ELF-1 (cell line): Measurements from ENCODE around the gene ANKIB1.
A peak's percentile ranks its signal among the peaks of the same experiment; 100 is the strongest.

Source experiments
- DNase-seq: peaks from one replicate; pipeline ENCODE4 v3.0.0-alpha.2; 2016; ENCODE audit warnings: low read depth, low spot score

Gene ANKIB1

GRCh38 chr7:92266415-92267241, 20.9 kb downstream of the ANKIB1 start:
- no peak for DNase-seq

DNA sequence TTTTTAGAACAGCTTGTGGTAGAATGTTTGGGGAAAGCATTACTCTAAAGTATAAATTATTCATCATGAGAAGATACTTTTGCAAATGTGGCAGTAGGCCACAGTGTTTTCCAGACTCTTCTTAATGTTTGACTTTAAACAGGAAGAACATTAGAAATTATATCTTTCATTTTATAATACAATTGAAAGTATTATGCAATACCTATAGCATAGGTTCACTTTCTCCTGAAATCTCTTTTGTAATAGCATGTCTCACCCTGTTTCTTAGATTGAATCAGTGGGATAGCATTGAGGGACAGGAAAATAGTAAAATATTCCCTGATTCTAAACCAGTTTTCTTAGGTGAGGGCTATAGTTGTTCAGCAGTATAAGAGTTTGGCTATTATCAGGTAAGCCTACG, 23.1 kb downstream of the ANKIB1 start:
- DNase-seq = no peak

DNA sequence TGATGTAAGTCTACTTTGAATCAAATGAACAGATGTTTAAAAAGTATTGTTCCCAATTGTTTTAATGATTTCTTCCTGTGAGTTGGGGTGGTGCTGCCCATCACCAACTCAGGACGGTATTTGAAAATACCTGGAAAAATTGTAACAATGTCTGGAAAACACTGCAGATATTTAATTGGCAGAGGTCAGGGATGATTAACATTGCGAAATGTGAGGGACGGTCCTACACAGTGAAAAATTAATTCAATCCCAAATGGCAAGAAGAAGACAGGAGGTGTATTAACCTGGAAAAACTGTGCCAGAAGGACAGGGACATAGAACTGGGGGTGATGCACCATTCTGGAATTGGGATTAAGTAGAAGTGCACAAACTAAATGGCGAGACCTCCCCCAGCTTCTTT, 29.6 kb downstream of the ANKIB1 start:
- no peak for DNase-seq

DNA sequence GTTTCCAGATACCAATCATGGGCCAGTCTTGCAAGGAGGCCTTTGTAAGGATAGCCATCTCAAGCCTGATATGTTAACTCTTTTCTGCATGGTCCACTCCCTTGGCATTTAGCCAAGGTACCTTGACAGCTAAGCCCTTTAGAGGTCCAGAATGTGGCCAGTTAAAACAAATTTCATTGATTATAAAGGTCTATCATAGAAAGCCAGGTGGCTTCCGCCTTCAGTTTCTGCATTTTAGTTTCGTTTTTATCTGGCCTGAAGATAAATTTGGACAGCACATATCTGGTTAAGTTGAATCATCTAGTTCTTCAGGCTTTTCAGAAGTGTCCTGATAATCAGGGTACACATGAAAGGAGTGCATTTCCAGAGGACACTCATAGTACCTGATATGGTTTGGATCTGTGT, 30.7 kb downstream of the ANKIB1 start:
- no peak for DNase-seq

DNA sequence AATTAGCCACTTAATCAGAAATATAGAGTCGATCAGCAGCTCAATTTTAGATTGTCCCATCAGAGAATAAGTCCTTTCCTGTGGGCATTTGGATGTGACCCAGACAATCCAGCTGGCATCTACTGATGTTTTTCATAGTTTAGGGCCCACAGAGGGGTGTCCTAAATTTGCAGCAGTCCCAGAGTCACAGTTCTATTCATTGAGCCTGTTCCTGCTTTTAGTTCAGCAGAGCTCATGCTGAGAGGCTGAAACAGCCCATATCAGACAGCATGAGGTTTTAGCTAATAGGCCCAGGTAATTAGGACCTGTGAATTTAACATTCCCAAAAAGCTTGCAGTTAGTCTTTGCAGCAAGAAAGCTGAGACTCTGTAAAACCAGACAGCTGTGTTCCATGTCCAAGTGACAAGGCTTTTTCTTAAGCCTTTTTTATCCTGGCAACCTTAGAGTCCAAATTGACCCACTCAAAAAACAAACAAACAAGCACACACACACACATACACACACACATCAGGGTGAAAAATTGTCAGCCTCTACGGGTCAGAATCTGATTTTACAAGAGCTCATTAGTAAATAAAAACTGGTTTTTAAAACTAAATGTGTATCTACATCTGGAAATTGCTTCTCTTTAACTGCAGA, 33.7 kb downstream of the ANKIB1 start:
- DNase-seq = peak; percentile 24

DNA sequence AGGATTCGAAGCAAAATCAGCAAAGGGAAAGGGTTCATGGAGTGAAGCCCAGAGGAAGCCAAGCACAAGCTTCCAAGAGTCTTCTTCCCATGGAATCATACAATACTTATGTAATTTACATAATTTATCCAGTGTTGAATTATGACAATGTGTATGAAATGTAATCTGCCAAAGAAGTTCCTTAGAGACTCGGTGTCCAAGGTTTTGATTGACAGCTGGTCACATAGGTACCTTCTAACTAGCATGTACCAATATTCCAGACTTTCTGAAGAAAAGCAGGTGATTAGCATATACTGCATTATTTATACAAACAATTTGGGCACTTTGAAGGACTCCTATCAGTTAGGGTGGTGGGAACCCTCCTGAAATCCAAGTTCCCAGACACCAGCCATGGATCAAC, 35.3 kb downstream of the ANKIB1 start:
- DNase-seq = no peak

DNA sequence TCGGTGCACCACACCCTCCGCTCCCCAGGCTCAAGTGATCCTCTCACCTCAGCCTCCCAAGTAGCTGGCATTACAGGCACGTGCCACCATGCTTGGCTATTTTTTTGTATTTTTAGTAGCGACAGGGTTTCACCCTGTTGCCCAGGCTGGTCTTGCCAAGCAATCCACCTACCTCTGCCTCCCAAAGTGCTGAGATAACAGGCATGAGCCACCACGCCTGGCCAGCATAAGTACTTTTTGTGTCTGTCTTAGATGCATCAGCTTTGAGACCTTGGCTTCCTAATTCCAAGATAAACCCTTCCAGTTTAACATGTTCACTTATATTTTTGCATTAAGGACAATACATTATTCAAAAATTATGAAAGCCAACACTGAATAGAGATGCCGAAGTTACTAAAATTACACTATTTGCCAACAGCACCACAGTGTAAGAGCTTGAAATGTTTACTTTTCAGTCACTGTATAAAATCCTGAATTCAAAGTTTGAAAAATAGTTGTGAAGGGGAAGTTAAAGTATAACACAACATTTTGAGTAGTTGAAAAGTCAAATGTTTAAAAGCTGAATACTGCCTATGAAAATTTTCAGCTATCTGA, 36.5 kb downstream of the ANKIB1 start:
- no peak for DNase-seq

- no peak for DNase-seq
Observed at GRCh38 chr7:92282930-92283329, 37.2 kb downstream of the ANKIB1 start.

GRCh38 chr7:92289321-92289720, 43.5 kb downstream of the ANKIB1 start:
- DNase-seq = no peak

GRCh38 chr7:92292981-92293380, 47.2 kb downstream of the ANKIB1 start:
- DNase-seq = no peak

DNA sequence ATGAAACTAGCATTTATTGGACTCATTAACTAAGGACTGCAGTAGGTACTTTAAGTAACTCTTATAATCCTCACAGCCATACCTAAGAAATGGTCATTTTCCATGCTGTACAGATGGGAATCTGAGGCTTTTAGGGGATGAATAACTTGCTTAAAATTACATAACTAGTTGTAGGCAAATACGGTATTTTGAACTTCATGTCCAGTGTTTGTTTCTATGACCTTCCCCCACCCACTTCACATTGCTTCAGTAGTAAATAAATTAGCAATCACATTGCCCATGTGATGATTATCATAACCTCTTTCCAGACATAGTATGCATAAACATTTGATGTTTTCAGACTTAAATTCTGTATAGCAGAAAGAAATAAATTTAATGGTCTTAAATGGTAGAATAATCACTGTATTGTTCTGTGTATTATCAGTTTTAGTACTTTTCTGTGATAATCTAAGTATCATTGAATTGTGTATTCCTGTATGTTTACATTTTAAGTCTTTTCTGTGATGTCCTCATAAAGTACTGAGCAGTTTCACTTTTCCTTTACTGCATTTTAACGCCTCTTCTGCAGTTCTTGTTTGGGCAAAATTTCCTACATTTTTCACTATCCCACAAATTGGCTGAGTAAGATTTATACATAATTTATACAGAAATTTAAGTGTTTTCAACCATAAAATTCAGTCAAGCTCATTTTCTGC, 48.3 kb downstream of the ANKIB1 start:
- DNase-seq = no peak

- DNase-seq = no peak
Observed at GRCh38 chr7:92295391-92295790, 49.6 kb downstream of the ANKIB1 start.

GRCh38 chr7:92296235-92296634, 50.5 kb downstream of the ANKIB1 start:
- DNase-seq = no peak

DNA sequence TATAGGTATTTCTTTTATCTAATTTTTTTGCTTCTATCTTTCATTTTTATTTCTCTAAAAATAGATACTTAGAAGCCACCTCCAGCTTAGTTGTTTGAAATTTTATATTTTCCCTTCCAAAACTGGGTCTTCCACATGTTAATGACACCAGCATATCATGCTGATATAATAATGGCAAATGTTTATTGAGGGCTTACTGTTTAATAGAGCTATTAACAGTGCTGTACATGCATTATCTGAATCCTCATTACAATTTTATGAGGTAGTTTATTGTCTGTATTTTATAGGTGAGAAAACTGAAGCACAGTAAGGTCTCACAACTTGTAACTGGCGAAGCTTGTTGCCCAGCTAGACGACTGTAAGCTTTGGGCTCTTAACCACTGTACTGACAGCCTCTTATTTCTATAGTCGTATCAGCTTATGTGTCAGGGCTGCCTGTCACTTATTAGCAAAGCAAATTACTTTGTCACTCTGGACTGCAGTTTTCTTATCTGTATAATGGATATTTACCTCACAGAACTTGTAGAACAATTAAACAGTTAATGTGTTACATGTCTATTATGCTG, 51.2 kb downstream of the ANKIB1 start:
- DNase-seq = no peak

- DNase-seq = peak; percentile 17
Observed at GRCh38 chr7:92297736-92298135, 52.0 kb downstream of the ANKIB1 start.

DNA sequence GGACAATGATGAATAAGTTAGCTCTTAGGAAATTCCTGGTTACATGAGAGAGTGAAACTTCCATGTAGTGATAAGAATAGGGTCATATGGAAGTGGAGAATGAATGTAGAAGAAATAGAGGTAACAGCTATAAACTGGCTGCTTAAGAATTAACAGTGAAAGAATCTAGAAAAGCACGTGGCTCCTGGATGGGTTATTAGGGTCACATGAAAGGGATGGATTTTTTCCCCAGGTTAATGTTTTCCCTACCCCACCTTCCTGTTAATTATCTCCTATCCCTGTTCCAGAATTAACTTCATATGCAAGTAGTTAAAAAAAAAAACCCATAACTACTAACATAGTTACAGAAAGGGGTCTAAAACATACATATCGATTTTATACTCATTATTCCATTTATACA, 58.0 kb downstream of the ANKIB1 start:
- DNase-seq = no peak

GRCh38 chr7:92304406-92304893, 58.7 kb downstream of the ANKIB1 start:
- no peak for DNase-seq

GRCh38 chr7:92306153-92306552, 60.4 kb downstream of the ANKIB1 start:
- no peak for DNase-seq

DNA sequence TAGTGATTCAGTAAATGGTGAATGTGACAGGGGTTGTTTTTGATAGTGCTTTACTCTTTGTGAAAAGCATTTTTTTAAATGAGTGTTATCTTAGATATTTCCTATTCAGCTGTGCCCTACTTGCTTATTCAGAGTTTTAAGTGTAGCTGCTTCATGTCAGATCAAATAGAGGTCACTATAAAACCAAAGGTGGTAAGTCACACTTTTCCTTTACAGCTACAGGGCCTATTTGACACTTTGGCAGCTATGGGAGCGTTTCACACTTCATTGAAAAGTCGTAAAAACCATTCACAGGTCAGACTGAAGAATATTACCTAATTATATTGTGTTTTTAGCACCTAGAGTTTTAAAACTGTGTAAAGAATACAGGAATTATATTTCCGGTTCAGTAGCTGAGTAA, 67.3 kb downstream of the ANKIB1 start:
- DNase-seq = no peak

- DNase-seq = no peak
Observed at GRCh38 chr7:92319243-92319642, 73.5 kb downstream of the ANKIB1 start.

- DNase-seq = no peak
Observed at GRCh38 chr7:92325173-92325572, 79.4 kb downstream of the ANKIB1 start.

GRCh38 chr7:92325858-92326257, 80.1 kb downstream of the ANKIB1 start:
- DNase-seq = no peak
